ENCODE results near the gene TMEM178A. TPM values are rescaled to one million over a fixed set of nuclear protein-coding genes. Genes with fewer than 3 reads are reported as not detected.

The TMEM178A gene
- total and polyA plus RNA-seq, 2 of the 8 experiments (the other 6 are each of a cell fraction or from before 2014, with no cell fraction given) = 11.2 to 14.9 TPM

DNA sequence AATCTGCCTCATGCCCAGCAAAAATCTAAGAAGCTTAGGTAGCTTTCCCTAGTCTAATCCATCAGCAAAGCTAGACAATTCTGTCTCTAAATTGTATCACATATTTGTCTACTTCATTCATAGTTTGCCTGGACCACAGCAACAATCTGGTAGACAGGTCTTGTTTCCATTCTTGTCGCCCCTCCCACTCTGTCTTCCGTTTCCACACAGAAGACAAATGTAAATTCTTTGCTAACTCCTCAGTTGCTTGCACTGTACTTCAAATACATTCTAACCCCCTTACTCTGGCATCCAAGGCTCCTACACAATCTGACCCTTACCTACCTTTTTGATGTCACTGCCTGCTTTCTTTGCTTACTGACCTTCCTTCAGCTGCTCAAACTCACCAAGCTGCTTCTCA, 73.2 kb downstream of the TMEM178A start (continued):
- TF ChIP-seq EZH2 (IDR thresholded peaks at IDR 0.05; ENCODE audit: low read depth, low read length, severe bottlenecking) = no peak
- TF ChIP-seq SP2 (IDR thresholded peaks at IDR 0.05; ENCODE audit: low read length) = no peak
- no peak for TF ChIP-seq CEBPB (IDR thresholded peaks at IDR 0.05; ENCODE audit: low read depth, low read length)

Measured in H1 (cell line).